Stimulated activated CD8-positive, alpha-beta memory T cell treated with anti-CD3 and anti-CD28 coated beads, Interleukin-7, amount 100 ng/mL, for 4 hours (primary cell): ENCODE data around the gene ATRIP.
A peak's percentile ranks its signal among the peaks of the same experiment; 100 is the strongest.
"Not testable (repeated sequence)": the region's sequence is repeated elsewhere in the genome, so short reads cannot be mapped to it uniquely, and the experiment has no call there.

Source experiments
- DNase-seq, 2 donors: peaks; one replicate each; pipeline ENCODE4 v3.0.0-alpha.2; 2020; ENCODE audit warnings: low read depth in 2 of 2

The ATRIP gene

GRCh38 chr3:48446425-48447193 is at the start of gene ATRIP:
Gene ATRIP, plus strand, starts transcription at chr3:48446737. Its CDS starts 109 bp downstream, at chr3:48446846.
- peak; percentile 63 to 84 for DNase-seq

DNA sequence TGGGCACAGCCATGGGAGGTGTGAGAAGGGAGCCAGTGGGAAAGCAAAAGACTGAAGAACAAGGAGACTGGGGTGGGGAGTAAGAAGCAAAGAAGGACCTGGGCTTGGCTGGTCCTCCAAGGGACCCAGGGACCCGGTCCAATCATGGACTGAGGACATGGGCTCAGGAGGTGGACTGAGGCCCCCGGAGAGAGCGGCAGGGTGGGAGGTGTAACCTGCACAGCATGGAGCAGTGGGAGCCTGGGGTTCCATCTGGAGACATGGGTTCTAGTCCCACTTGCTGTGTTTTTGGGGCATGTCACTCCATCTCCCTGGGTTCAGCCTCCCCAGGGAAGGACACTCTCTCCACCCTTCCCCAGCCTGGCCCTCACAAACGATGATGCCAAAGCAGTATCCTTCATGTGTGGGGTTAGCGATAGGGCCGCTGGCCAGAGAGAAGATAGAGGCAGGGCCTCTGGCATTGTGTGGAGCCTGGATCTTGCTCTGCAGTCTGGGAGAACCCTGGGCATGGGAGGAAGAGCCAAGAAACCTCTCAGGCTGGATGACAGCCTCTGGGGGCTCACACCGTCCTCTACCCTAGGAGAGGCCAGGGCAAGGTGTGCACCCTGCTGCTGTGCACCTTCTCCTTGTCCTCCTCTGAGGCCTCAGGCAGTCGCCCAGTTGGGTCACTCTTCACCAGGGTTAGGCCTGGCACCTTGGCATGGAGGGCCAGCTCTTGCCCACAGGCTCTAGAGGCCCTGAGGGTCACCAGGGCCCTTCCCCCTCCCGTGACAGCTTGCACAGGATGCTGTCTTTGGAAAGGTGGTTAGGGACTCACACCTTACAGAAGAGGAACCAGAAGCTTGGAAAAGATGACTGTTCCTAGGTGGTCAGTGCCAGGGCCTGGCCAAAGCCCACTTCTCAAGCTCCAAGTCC is 48.5 kb upstream of the ATRIP start:
- DNase-seq, result no peak

DNA sequence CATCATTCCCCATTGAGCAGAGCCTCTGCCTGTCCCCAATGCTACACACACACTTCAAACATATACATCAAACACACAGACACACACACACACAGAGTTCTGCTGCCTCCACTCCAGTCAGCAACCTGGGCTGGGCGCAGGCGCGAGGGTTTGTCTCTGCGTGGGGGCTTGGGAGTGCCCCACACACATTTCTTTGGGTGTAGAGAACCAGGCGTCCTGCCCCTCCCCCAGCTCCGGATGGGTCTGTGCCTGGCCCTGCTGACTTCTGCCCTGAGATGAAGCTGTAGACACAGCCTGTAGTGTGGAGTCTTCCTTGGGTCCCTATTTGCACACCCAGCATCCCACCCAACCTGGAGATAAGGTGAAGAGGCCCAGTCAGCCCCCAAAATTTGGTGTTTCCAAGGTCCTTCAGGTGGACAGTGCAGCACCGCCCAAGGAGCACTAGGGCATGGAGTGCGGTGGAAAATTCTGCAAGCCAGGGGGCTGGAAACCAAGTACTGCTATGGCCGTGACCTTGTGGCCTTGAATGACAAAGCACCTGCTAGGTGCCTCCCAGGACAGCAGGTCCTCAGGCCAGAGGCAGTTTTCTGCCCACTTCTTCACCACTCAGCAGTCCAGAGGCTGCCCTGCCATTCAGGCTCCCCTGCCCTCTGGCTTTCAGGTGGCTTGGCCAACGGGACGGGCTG is 47.7 kb upstream of the ATRIP start:
- no peak for DNase-seq

GRCh38 chr3:48399387-48400172 is 47.0 kb upstream of the ATRIP start:
- no peak for DNase-seq

DNA sequence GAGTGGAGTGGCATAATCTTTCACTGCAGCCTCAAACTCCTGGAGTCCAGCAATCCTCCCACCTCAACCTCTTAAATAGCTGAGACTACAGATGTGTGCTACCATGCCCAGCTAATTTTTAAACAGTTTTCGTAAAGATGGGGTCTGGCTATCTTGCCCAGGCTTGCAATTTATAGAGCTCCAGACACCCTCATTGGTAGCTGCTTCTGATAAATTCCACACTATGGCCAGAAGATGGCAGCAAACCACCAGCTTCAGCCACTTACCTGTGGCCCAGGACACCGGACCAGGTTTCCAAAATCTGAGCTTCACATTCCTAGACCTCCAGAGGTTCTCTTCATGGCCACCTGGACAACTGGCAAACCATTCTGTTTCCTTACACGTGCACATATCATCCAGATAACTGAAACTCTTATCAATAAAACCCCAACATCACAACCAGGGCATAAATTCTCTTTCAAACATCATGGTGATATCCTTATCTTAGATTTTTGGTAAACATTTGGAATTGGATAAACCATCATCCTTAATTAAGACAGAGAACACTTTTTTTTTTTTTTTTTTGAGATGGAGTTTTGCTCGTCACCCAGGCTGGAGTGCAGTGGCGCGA is 45.6 kb upstream of the ATRIP start:
- DNase-seq, result peak; percentile 32 to 44

- not testable (repeated sequence) for DNase-seq
Measured at GRCh38 chr3:48401434-48401901, 45.1 kb upstream of the ATRIP start.

DNA sequence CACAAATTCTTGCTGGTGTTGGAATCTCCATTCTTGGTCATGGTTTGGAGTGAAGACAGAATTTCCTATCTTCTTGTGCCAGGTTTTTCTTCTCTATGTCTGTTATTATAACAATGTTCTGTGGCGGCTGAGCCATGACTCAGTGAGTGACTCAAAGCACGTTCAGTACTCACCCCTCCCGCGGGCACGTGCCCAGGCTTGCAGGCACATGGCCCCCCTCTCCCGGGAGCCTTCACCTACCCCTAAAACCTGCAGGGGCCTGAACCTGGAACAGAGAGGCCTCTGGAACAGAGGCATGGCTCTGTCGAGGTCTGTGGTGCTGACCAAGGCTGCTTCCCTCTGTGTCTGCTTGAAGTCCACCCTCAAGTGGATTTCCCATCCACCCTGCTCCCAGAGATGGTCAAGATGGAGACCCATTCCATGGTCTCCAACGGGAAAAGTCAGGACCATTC is 44.2 kb upstream of the ATRIP start:
- no peak for DNase-seq

DNA sequence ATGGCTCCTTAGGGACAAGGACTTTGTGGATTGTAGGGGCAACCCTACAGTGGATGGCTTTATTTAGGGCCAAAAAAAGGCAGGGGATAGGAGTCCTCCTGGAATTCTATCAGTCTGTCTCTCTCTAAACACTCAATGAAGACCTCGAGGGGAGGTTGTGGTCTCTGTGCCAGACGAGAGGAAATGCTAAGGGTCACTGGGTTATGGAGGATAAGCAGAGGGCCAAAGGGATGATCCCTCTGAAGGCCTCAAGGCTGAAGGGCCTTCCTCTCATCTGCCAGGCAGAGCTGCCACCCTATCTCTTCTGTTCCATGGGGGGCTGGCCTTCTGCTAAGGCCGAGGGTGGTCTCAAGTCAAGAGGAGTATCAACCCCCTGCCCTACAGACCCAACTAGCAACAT is 43.6 kb upstream of the ATRIP start:
- no peak for DNase-seq

DNA sequence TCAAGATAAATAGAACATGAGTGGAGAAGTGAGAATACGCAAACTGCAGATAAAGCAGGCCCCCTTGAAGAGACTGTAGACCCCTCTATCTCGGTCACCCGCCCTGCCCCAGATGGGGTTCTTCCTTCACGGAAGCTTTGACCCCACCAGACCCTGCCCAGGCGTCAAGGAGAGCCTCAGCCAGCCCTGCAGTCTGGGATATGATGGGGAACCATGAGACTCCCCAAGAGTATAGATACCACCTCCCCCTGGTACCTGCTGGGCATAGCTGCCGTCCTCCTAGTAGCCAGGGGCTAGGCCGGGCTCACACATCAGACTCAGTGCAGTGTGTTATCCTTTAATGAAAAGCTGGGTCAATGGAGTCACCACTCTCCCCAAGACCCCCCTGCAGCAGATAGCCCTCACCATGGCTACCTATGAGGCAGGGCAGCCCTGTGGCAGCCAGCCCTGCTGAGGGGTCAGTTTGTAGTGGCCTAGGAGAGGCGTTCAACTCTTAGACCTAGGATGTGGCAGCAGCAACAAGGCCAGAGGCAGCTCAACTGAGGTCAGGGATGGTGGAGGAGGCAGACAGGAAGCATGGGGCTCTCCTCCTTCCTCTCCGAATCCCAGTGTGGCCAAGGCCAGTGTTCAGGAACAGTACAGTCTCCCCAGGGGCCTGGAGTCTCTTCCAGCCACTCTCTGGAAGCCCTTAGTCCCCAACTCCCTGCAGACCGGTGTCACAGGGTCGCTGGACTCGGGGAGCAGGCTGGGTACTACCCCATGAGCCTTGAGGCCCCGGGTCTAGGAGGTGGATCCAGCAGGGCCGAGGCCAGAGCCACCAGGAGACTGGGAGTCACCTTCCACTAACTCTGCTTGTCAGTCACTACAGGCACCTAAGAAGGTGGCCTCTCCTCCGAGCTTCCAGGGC is 42.8 kb upstream of the ATRIP start:
- DNase-seq, result no peak

- DNase-seq, result no peak
Measured at GRCh38 chr3:48404440-48405342, 41.8 kb upstream of the ATRIP start.

DNA sequence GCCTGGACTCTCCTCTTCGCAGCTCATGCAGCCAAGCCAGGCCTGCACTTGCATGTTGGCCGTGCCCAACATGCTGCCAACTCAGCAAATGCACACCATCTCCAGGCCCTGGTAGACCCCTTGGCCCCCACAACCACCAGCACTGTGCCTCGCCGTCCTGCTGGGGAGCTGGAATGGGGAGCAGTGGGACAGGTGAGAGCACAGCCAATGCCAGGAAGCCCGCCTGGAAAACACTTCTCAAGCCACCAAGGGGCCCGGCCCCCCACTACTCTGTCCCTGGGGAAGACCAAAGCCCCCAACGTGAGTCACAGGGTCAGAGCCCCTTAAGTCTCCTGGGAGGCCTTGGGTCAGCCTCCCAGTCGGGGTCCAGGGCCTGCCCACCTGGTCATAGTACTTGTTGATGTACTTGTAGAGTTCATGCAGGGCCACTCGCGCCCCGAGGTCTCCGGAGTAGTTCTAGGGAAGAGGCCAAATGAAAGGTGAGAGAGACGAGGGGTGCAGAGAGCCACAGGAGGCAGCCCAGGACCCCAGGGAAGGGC is 41.1 kb upstream of the ATRIP start:
- DNase-seq, result no peak

GRCh38 chr3:48405971-48406370 is 40.6 kb upstream of the ATRIP start:
- DNase-seq, result no peak

DNA sequence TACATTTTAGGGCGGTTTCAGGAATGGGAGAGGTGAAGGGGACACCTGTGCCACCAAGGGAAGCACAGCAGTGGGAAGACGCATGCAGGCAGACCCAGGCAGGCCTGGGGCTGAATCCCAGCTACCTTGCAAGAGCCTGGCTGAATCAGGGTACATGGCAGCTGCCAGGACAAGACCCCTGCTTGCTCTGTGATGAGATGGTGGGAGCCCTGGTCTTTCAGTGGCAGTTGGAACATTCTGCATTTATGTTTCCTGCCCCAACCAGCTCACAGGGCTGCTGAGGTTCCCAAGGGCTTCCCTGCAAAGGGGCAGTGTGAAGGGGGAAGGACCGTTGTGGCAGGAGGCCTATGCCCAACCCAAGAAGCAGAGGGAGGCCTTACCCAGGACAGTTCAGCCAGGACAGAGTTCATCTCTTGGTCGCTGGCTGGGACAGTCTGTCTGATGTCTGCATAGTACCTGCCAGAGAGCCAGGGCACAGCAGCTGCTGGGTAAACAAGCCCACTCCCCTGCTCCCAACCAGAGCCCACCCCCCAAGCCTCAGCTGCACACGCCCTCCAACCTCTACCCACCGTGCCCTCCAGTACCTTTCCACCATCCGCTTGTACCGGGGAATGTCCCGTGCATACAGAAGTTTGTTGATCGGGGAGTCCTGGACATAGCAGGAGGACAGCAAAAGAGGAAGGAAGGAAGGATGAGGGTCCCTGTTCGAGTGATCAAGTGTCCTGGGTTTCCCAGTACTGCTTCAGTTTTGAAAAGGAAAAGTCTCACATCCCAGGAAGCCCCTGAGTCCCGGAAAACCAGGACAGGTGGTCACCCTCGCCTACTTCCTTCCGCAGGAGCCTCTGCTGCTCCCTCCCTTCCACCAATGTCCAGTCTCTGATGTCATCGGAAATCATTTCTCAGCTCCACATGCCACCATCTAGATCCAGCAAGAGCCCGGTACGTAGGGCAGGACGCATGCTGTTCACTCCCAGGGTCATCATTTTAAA is 39.8 kb upstream of the ATRIP start:
- DNase-seq, result no peak

DNA sequence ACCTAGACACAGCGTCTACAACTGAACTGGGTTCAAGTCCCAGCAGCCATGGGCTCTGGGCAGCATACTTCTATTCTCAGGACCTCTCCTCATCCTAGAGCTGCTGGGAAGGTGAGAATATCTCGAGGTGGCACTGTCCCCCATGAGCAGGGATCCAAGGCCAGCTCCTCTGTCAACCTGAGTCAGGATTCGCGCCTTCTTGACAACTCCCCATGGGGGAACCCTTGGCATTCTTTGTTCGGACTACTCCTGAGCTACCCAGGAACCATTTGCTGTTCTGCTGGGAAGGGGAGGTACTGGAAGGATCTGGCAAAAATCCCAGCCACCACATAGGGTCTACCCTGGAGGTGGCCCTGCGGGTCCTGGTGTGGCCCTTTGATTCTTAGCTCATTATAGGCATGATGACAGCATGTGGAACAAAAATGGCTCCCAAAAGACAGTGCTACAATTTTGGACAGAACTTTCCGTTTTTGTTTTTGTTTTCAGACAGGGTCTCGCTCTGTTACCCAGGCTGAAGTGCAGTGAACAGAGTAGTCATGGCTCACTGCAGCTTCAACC is 38.9 kb upstream of the ATRIP start:
- no peak for DNase-seq

DNA sequence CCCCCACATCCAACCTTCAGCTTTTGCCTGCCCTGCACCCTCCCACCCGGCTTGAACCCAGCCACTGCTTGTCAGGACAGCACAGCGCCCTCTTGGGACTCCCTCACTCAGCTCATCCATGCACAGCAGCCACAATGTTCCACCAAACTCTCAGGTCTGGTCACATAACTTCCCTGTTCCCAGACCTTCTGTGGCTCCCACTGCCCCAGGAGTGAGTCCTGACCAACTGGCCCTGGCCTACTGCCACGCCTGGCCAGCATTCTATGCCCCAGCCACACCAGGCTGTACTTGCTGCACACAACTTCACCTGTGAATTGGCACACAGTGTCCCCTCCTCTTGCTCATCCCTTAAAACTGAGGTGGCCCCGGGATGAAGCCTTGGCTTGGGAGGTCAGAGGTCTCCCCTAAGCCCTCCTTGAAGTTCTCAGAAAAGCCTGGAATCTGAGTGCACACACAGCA is 37.7 kb upstream of the ATRIP start:
- no peak for DNase-seq

DNA sequence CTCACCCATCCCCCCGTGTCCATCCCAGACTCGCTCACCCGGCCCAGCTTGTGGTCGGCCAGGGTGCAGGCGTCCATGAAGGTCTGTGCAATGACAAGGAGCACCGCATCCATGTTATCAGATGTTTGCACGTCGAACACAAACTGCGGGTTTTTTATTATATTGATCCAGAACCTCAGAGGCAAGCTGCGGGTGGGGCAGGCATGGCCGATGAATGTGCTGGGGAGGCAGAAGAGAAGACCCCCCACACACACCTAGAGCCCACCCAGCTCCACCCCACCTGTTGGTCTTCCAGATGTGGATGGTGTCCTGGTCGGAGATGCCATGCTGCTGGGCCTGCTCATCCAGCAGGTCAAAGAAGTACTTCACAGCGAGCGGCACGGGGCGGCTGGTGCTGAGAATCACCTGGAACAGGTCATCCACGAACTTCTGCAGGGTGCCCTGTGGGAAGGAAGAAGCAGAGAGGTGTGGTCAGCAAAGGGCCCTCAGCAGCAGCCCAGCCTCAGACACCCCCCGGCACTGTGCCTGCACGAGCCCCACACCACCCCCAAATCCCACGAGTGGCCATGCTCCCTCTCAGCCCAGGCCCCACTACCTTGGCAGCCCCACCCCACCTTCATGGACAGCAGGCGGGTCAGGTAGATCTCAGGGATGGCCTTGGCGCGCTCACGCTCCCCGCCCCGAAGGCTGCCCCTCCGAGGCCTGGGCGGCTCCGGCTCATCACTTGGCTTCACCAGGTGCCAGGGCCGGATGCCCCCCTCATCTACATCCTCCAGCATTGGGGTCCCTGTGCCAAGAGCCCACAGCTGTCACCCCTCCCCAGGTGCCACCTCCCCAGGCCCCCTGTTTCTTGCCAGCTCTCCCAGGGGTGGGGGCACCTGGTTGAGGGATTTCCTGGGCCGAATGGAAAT is 37.0 kb upstream of the ATRIP start:
- DNase-seq, result no peak
